ENCODE results near the gene RHOG. TPM values are rescaled to one million over a fixed set of nuclear protein-coding genes. Genes with fewer than 3 reads are reported as not detected.

Gene RHOG
- total RNA-seq, 1 donor from 2014 or later = 25.0 TPM

GRCh38 chr11:3859373-3859881, 18.7 kb upstream of the RHOG start:
- TF ChIP-seq CTCF (IDR thresholded peaks at IDR 0.05; ENCODE audit: unreplicated experiment) = no peak
- no peak for DNase-seq (ENCODE audit: low spot score, unreplicated experiment)
- no peaks in the 10 kb centered on the region for H3K36me3 Mint-ChIP-seq (ENCODE audit: insufficient read depth)
- no peaks in the 10 kb centered on the region for H3K9me3 Mint-ChIP-seq (ENCODE audit: low read depth)
- no peak overlapping the region for H3K27ac Mint-ChIP-seq
- H3K4me3 Mint-ChIP-seq (ENCODE audit: low read depth) = no peak overlapping the region
- no peaks in the 10 kb centered on the region for H3K27me3 Mint-ChIP-seq
- peaks cover 28% of the 10 kb centered on the region for H3K4me1 Mint-ChIP-seq (ENCODE audit: low read depth)

- H3K36me3 Mint-ChIP-seq (ENCODE audit: insufficient read depth) = no peaks in the 10 kb centered on the region
- H3K4me3 Mint-ChIP-seq (ENCODE audit: low read depth) = peak overlapping the region; percentile 51
- DNase-seq (ENCODE audit: low spot score, unreplicated experiment) = no peak
- H3K27me3 Mint-ChIP-seq = no peaks in the 10 kb centered on the region
- H3K4me1 Mint-ChIP-seq (ENCODE audit: low read depth) = peaks cover 29% of the 10 kb centered on the region
- H3K9me3 Mint-ChIP-seq (ENCODE audit: low read depth) = no peaks in the 10 kb centered on the region
- peak overlapping the region; percentile 27 for H3K27ac Mint-ChIP-seq
- no peak for TF ChIP-seq CTCF (IDR thresholded peaks at IDR 0.05; ENCODE audit: unreplicated experiment)
These were observed 16.9 kb upstream of the RHOG start for GRCh38 chr11:3857628-3858027.

GRCh38 chr11:3856856-3857553, 16.2 kb upstream of the RHOG start:
- Mint-ChIP-seq H3K27me3 (no peaks in the 10 kb centered on the region), H3K4me1 (ENCODE audit: low read depth) (peaks cover 29% of the 10 kb centered on the region), H3K36me3 (ENCODE audit: insufficient read depth) (no peaks in the 10 kb centered on the region), H3K9me3 (ENCODE audit: low read depth) (no peaks in the 10 kb centered on the region), H3K4me3 (ENCODE audit: low read depth) (peak overlapping the region; percentile 91), H3K27ac (peak overlapping the region; percentile 27)
- no peak for TF ChIP-seq CTCF (IDR thresholded peaks at IDR 0.05; ENCODE audit: unreplicated experiment)
- DNase-seq (ENCODE audit: low spot score, unreplicated experiment) = no peak

GRCh38 chr11:3855808-3856491, 15.2 kb upstream of the RHOG start:
- Mint-ChIP-seq H3K27me3 (no peaks in the 10 kb centered on the region), H3K36me3 (ENCODE audit: insufficient read depth) (no peaks in the 10 kb centered on the region), H3K9me3 (ENCODE audit: low read depth) (no peaks in the 10 kb centered on the region), H3K27ac (peak overlapping the region; percentile 95), H3K4me1 (ENCODE audit: low read depth) (peaks cover 29% of the 10 kb centered on the region), H3K4me3 (ENCODE audit: low read depth) (peak overlapping the region; percentile 91)
- TF ChIP-seq CTCF (IDR thresholded peaks at IDR 0.05; ENCODE audit: unreplicated experiment) = no peak
- peak; percentile 24 for DNase-seq (ENCODE audit: low spot score, unreplicated experiment)

- no peaks in the 10 kb centered on the region for H3K27me3 Mint-ChIP-seq
- TF ChIP-seq CTCF (IDR thresholded peaks at IDR 0.05; ENCODE audit: unreplicated experiment) = peak; percentile 96
- peak within 1 kb of the TSS; percentile 91 for H3K4me3 Mint-ChIP-seq (ENCODE audit: low read depth)
- peaks cover 27% of the 10 kb centered on the region for H3K4me1 Mint-ChIP-seq (ENCODE audit: low read depth)
- DNase-seq (ENCODE audit: low spot score, unreplicated experiment) = peak; percentile 99
- peak within 1 kb of the TSS; percentile 95 for H3K27ac Mint-ChIP-seq
- H3K9me3 Mint-ChIP-seq (ENCODE audit: low read depth) = no peaks in the 10 kb centered on the region
- no peaks in the 10 kb centered on the region for H3K36me3 Mint-ChIP-seq (ENCODE audit: insufficient read depth)
These were observed 14.4 kb upstream of the RHOG start, which contains the start of gene STIM1 for GRCh38 chr11:3854977-3855807. Gene STIM1 (plus strand): TSS chr11:3855664. CDS start chr11:3856271, 607 bp downstream.
